Measurements from ENCODE around the gene CBLIF. TPM values are rescaled to one million over a fixed set of nuclear protein-coding genes. Genes with fewer than 3 reads are reported as not detected.
"Not testable (repeated sequence)": the region's sequence is repeated elsewhere in the genome, so short reads cannot be mapped to it uniquely, and the experiment has no call there.

CBLIF gene
- total RNA-seq, 1 donor from 2014 or later: not detected

DNA sequence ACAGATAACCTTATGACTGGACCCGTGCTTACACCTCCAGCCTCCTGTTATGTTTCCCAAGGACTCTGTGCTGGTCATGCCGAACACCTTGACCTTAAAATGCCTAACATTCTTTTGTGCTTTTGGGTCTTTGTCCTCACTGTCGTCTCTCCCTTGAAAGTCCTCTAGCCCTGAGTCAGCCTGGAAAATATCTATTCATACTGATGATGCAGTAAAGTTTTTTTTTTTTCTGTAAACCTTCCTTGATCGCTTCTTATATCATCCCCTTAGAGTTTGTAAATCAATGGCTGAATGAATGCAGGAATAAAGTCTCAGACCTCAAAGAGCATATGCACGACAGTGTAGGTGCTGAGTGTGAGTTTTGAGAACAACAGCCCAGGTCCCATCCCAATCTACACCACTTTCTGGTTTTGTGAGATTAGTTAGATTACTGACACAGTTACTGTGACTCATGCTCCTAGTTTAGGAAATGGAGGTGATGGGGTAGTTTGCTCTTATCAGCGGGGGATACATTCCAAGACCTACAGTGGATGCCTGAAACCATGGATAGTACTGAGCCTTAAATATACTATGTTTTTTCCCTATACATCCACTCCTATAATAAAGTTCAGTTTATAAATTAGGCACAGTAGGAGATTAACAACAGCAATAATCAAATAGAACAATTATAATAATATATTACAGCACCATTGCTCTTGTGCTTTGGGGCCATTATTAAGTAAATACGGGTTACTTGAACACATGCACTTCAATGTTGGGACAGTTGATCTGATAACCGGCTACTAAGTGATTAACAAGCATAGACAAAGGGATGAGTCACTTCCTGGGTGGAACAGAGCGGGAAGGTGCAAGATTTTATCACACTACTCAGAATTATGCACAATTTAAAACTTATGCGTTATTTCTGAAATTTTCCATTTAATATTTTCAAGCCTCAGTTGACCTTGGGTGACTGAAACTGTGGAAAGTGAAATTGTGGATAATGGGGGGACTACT lies 12.4 kb upstream of the CBLIF start:
- Histone ChIP-seq H3K36me3 (no peaks in the 10 kb centered on the region), H3K4me1 (no peaks in the 10 kb centered on the region), H3K4me3 (no peak overlapping the region), H3K9me3 (replicated peaks) (no peaks in the 10 kb centered on the region), H3K27ac (replicated peaks) (no peak overlapping the region), H3K27me3 (ENCODE audit: low read depth) (no peaks in the 10 kb centered on the region)
- intact Hi-C loops (cut with micrococcal nuclease): no loop called here
- TF ChIP-seq, protein P1, sequence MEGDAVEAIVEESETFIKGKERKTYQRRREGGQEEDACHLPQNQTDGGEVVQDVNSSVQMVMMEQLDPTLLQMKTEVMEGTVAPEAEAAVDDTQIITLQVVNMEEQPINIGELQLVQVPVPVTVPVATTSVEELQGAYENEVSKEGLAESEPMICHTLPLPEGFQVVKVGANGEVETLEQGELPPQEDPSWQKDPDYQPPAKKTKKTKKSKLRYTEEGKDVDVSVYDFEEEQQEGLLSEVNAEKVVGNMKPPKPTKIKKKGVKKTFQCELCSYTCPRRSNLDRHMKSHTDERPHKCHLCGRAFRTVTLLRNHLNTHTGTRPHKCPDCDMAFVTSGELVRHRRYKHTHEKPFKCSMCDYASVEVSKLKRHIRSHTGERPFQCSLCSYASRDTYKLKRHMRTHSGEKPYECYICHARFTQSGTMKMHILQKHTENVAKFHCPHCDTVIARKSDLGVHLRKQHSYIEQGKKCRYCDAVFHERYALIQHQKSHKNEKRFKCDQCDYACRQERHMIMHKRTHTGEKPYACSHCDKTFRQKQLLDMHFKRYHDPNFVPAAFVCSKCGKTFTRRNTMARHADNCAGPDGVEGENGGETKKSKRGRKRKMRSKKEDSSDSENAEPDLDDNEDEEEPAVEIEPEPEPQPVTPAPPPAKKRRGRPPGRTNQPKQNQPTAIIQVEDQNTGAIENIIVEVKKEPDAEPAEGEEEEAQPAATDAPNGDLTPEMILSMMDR (IDR thresholded peaks at IDR 0.05; ENCODE audit: borderline replicate concordance): no peak
- no peak for DNase-seq

DNA sequence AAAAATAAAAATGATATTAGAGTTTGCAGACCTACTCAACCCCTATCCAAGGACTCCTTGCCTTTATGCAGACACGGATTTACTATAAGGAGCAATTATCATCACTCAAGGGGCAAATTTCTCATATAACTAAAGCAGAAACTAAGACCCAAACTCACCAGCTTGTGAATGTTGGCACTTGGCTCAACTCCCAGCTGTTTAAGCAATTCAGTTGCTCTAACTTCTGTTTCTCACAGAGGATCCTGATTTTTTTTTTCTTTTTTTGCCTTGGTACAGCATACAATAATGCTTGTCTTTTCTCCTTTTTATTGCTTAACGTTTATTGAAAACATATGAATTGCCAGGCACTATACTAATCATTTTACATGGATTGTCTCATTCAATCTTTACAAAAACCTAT lies 9.6 kb upstream of the CBLIF start:
- Histone ChIP-seq H3K4me3 (no peak overlapping the region), H3K4me1 (no peaks in the 10 kb centered on the region), H3K27ac (replicated peaks) (no peak overlapping the region), H3K36me3 (no peaks in the 10 kb centered on the region), H3K27me3 (ENCODE audit: low read depth) (no peaks in the 10 kb centered on the region), H3K9me3 (replicated peaks) (no peaks in the 10 kb centered on the region)
- no peak for DNase-seq
- intact Hi-C loops (cut with micrococcal nuclease): no loop called here
- TF ChIP-seq, protein P1 (IDR thresholded peaks at IDR 0.05; ENCODE audit: borderline replicate concordance): no peak

DNA sequence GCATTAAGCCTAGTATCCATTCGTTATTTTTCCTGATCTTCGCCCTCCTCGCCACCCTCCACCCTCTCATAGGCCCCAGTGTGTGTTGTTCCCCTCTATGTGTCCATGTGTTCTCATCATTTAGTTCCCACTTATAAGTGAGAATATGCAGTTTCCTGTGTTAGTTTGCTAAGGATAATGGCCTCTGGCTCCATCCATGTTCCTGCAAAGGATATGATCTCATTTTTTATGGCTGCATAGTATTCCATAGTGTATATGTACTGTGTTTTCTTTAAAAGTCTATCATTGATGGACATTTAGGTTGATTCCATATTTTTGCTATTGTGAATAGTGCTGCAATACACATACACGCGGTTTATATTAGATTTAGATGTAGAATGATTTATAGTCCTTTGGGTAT lies 6.1 kb upstream of the CBLIF start:
- H3K4me3 ChIP-seq; H3K36me3 ChIP-seq; DNase-seq; H3K27ac ChIP-seq (replicated peaks); H3K27me3 ChIP-seq (ENCODE audit: low read depth); H3K4me1 ChIP-seq; H3K9me3 ChIP-seq (replicated peaks); intact Hi-C loops (cut with micrococcal nuclease): not testable (repeated sequence)

DNA sequence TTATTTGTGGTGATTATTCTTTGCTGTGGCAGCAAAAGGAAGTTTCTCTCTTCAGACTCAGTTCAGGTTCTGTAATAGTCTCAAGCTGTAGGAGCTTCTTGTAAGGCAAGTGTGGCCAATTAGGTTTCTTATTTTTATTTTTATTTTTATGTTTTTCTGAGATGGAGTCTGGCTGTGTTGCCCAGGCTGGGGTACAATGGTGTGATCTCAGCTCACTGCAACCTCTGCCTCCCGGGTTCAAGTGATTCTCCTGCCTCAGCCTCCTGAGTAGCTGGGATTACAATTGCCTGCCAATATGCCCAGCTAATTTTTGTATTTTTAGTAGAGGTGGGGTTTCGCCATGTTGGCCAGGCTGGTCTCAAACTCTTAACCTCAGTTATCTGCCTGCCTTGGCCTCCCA lies 4.3 kb upstream of the CBLIF start:
- intact Hi-C loops (cut with micrococcal nuclease); H3K27ac ChIP-seq (replicated peaks); H3K36me3 ChIP-seq; H3K27me3 ChIP-seq (ENCODE audit: low read depth); H3K4me3 ChIP-seq; H3K4me1 ChIP-seq; DNase-seq; H3K9me3 ChIP-seq (replicated peaks): not testable (repeated sequence)

DNA sequence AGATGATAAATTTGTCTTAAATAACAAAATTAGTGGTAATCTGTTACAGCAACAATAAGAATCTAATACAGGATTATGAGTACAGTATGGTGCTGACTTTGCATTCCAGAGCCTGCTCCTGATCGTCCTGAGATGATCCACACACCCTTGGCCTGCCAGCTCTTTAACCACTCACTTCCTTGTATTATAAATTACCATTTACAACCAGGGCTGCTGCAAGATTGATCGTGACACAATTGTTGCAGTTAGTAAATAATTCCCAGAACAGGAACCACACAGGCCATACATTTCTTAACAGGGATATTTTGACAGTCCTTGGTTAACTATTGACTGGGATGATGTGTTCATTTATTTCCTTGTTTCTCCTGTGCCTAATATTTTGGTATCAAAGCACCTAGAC lies 3.8 kb upstream of the CBLIF start:
- Histone ChIP-seq H3K27me3 (ENCODE audit: low read depth) (no peaks in the 10 kb centered on the region), H3K4me3 (no peak overlapping the region), H3K36me3 (no peaks in the 10 kb centered on the region), H3K27ac (replicated peaks) (no peak overlapping the region), H3K9me3 (replicated peaks) (no peaks in the 10 kb centered on the region), H3K4me1 (no peaks in the 10 kb centered on the region)
- DNase-seq: no peak
- intact Hi-C loops (cut with micrococcal nuclease): no loop called here
- TF ChIP-seq, protein P1 (IDR thresholded peaks at IDR 0.05; ENCODE audit: borderline replicate concordance): no peak

DNA sequence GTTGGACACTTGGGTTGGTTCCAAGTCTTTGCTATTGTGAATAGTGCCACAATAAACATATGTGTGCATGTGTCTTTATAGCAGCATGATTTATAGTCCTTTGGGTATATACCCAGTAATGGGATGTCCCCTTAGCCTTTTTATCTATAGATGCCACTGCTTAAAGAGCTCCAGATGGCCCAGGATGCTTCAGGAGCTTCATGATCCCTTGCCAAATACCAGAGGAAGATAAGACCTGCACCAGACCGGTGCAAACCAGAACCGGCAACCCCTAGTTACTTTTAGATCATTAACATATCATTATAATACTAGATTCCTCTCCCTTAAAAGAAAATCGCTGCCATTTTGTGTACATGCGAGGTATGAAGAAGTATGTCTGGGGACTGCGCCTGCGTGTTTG lies 3.1 kb upstream of the CBLIF start:
- DNase-seq, H3K36me3 ChIP-seq: not testable (repeated sequence)

DNA sequence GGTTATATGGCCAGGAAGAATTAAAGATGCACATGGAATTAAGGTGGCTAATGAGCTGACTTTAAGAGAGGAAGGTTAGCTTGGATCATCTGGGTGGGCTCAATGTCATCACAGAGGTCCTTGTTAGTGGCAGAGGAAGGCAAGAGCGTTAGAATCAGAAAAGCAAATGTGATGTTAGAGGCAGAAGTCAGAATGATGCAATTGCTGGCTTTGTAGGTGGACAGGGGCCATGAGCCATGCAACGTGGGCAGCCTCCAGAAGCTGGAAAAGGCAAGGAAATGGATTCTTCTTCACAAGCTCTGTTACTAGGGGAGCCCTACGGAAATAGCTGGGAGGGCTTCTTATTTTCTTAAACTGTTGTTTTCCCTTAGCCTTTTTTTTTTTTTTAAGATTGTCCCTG lies 2.3 kb upstream of the CBLIF start:
- no peak overlapping the region for H3K27ac ChIP-seq (replicated peaks)
- TF ChIP-seq, protein P1 (IDR thresholded peaks at IDR 0.05; ENCODE audit: borderline replicate concordance): no peak
- no peak overlapping the region for H3K4me3 ChIP-seq
- H3K4me1 ChIP-seq: no peaks in the 10 kb centered on the region
- H3K36me3 ChIP-seq: no peaks in the 10 kb centered on the region
- H3K9me3 ChIP-seq (replicated peaks): no peaks in the 10 kb centered on the region
- no peak for DNase-seq
- no peaks in the 10 kb centered on the region for H3K27me3 ChIP-seq (ENCODE audit: low read depth)
- intact Hi-C loops (cut with micrococcal nuclease): no loop called here

More for the DNA sequence above, 3.1 kb upstream of the CBLIF start:
- H3K27ac ChIP-seq (replicated peaks); intact Hi-C loops (cut with micrococcal nuclease); H3K9me3 ChIP-seq (replicated peaks); H3K4me1 ChIP-seq; H3K4me3 ChIP-seq; H3K27me3 ChIP-seq (ENCODE audit: low read depth): not testable (repeated sequence)
